AG04450 (cell line): ENCODE data around the gene SS18. TPM values are rescaled to one million over a fixed set of nuclear protein-coding genes. Genes with fewer than 3 reads are reported as not detected.

Experiments used
- CTCF ChIA-PET: fragments of 300-600, 350-600 bp; formaldehyde crosslinking; extraction: SDS; loops from one replicate; lab custom pipeline; 2022; ENCODE audit warnings: antibody characterized with exemption, inconsistent platforms; lab: Charles Lee
- POLR2A ChIA-PET: fragments of 350-600 bp; formaldehyde crosslinking; extraction: SDS; loops from one replicate; lab custom pipeline; 2021; ENCODE audit warnings: antibody characterized with exemption, inconsistent platforms; lab: Yijun Ruan, JAX
- DNase-seq: peaks from one replicate; pipeline ENCODE4 v3.0.0-alpha.2; 2011; ENCODE audit warnings: low read depth, low spot score
- H3K27ac ChIP-seq: one replicate; pipeline ENCODE4 v1.5.1; 2012; ENCODE audit warnings: low read depth, low read length, control low read depth
- H3K27me3 ChIP-seq: one replicate; pipeline ENCODE4 v1.6.0; 2012; ENCODE audit warnings: low read length; ENCODE audit not compliant: control insufficient read depth, insufficient read depth
- H3K4me3 ChIP-seq: 2 replicates; pipeline ENCODE4 v1.5.1; 2011; ENCODE audit warnings: mild to moderate bottlenecking, low read depth, low read length, control low read depth
- H3K9me3 ChIP-seq: 2 replicates; pipeline ENCODE4 v1.5.1; 2012; ENCODE audit warnings: low read length; ENCODE audit not compliant: control insufficient read depth, insufficient read depth
- CTCF ChIP-seq: IDR thresholded peaks from 2 replicates; pipeline ENCODE4 v1.5.1; 2011; ENCODE audit warnings: low read depth, low read length, control low read depth, inconsistent platforms
- polyA plus RNA-seq: library from polyadenylated mRNA; depleted of rRNA; stranded (reverse); fragments of >200 nt; gene quantifications from 2 replicates; pipeline ENCODE4 v1.2.3, GENCODE V29; 2011

SS18 gene
- polyA plus RNA-seq, 1 experiment = 126 TPM

- ChIA-PET CTCF (no interaction called here), POLR2A (no interaction called here)
- no peaks in the 10 kb centered on the region for H3K9me3 ChIP-seq
- H3K27ac ChIP-seq = no peak overlapping the region
- no peaks in the 10 kb centered on the region for H3K27me3 ChIP-seq
- TF ChIP-seq CTCF = no peak
- no peak for DNase-seq
- H3K4me3 ChIP-seq = no peak overlapping the region
Measured at GRCh38 chr18:25998461-25998860, 92.0 kb downstream of the SS18 start.

GRCh38 chr18:25992566-25992965 lies 97.8 kb downstream of the SS18 start:
- no peak overlapping the region for H3K27ac ChIP-seq
- TF ChIP-seq CTCF = no peak
- POLR2A ChIA-PET = no interaction called here
- CTCF ChIA-PET = no interaction called here
- no peaks in the 10 kb centered on the region for H3K9me3 ChIP-seq
- no peaks in the 10 kb centered on the region for H3K27me3 ChIP-seq
- no peak overlapping the region for H3K4me3 ChIP-seq
- DNase-seq = no peak

- Histone ChIP-seq H3K27me3 (no peaks in the 10 kb centered on the region), H3K27ac (no peak overlapping the region), H3K9me3 (no peaks in the 10 kb centered on the region), H3K4me3 (no peak overlapping the region)
- ChIA-PET POLR2A (no interaction called here), CTCF (no interaction called here)
- no peak for DNase-seq
- no peak for TF ChIP-seq CTCF
Measured at GRCh38 chr18:25990473-25990872, 99.9 kb downstream of the SS18 start.

GRCh38 chr18:25985707-25986394 lies 104.6 kb downstream of the SS18 start:
- ChIA-PET CTCF (no interaction called here), POLR2A (interaction anchor here (0.6 kb wide), 1 partner anchor 61 kb away, joined by 4 read pairs; no protein-coding TSS in a partner anchor)
- H3K4me3 ChIP-seq = no peak overlapping the region
- H3K27me3 ChIP-seq = no peaks in the 10 kb centered on the region
- no peak for TF ChIP-seq CTCF
- DNase-seq = no peak
- H3K27ac ChIP-seq = no peak overlapping the region
- no peaks in the 10 kb centered on the region for H3K9me3 ChIP-seq

DNA sequence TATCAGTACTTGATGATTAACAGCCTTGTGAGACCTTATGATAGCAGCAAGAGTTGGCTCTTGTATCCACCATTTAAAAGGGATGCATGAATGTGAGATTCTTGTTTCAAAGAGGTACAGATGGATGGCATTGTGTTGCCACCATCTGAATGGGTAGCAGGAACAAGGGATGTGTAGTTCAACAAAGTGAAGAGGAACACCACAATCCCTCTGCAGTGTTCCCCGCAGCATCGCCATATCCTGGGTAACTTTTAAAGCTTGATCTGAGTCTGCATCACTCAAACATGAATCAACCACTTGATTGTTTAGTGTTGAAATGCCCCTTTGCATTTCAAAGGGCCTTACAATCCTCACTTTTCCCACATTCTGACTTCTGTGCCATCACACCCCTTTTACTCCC lies 106.7 kb downstream of the SS18 start:
- H3K27me3 ChIP-seq = no peaks in the 10 kb centered on the region
- ChIA-PET POLR2A (no interaction called here), CTCF (no interaction called here)
- TF ChIP-seq CTCF = no peak
- no peaks in the 10 kb centered on the region for H3K9me3 ChIP-seq
- no peak overlapping the region for H3K27ac ChIP-seq
- no peak for DNase-seq
- no peak overlapping the region for H3K4me3 ChIP-seq
